GM23248 (cell line): ENCODE data around the gene COX7A2.

ENCODE experiments used
- EZH2 ChIP-seq: fragments of 200-600 bp; sonication (generic); IDR thresholded peaks from 2 replicates; pipeline ENCODE4 v1.6.1; 2018; ENCODE audit warnings: antibody characterized with exemption, mild to moderate bottlenecking; ENCODE audit not compliant: insufficient read depth, poor library complexity, severe bottlenecking
- EZH2phosphoT487 ChIP-seq: fragments of 200-600 bp; sonication (generic); IDR thresholded peaks from 2 replicates; pipeline ENCODE4 v1.6.1; 2018; ENCODE audit warnings: antibody characterized with exemption, moderate library complexity, mild to moderate bottlenecking, low read depth; ENCODE audit not compliant: insufficient read depth

DNA sequence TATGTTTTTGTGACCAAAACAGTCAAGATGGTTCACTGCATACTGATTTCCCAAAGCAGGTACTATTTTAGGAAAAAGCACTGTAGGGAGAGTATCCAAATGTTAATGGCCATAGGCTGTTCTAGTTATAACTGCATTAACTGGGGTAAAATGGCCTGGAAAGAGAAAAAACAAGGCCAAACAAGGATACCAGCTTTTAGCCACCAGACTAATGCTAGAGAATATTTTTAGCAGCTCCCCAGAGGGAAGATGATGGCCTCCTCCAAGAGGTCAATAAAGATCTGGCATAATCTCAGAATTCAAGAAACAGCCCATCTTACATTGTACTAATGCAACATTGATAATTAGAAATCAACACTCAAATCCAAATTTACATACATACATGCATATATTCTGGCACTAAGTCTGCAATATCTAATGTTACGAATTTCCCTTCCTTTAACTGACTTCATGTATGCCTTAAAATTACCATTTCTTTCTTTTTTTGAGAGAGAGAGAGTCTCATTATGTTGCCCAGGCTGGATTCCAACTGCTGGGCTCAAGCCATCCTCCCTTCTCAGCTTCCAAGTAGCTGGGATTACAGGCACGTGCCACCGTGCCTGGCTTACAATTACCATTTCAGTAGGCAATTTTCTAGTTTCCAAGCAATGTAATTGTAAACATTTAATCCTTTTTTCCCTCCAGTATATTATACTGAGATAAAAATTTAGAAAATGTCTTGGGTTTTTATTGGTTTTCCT is 9.3 kb downstream of the COX7A2 start:
- TF ChIP-seq EZH2phosphoT487 (no peak), EZH2 (no peak)
